Skeletal muscle satellite cell (primary cell): ENCODE data around the gene RPL19. TPM values are rescaled to one million over a fixed set of nuclear protein-coding genes. Genes with fewer than 3 reads are reported as not detected.

Experiments
- H3K27me3 ChIP-seq: 2 replicates; pipeline ENCODE4 v1.7.0; 2013; ENCODE audit warnings: low read length; ENCODE audit not compliant: control insufficient read depth, insufficient read depth
- H3K36me3 ChIP-seq: 2 replicates; pipeline ENCODE4 v1.7.0; 2013; ENCODE audit warnings: mild to moderate bottlenecking, control low read depth, low read length; ENCODE audit not compliant: insufficient read depth
- H3K4me1 ChIP-seq: 2 replicates; pipeline ENCODE4 v1.7.0; 2013; ENCODE audit warnings: low read length; ENCODE audit not compliant: control insufficient read depth, insufficient read depth
- H3K4me2 ChIP-seq: 2 replicates; pipeline ENCODE4 v1.7.0; 2013; ENCODE audit warnings: mild to moderate bottlenecking, low read length
- H3K4me3 ChIP-seq: 2 replicates; pipeline ENCODE4 v1.7.0; 2013; ENCODE audit warnings: low read length
- H3K9ac ChIP-seq: 2 replicates; pipeline ENCODE4 v1.7.0; 2013; ENCODE audit warnings: mild to moderate bottlenecking, low read depth, low read length, moderate library complexity
- H3K9me3 ChIP-seq: replicated peaks from 2 replicates; pipeline ENCODE4 v1.7.0; 2013; ENCODE audit warnings: mild to moderate bottlenecking, control low read depth, low read length
- total RNA-seq: library from RNA; depleted of rRNA; stranded (reverse); fragments of >200 nt; gene quantifications from 2 replicates; pipeline ENCODE4 v1.2.3, GENCODE V29; 2012; rRNA removed

Gene RPL19
- 2,094 and 2,393 TPM in 2 replicates for total RNA-seq

GRCh38 chr17:39200070-39200879, at the start of gene RPL19:
TSS of gene RPL19 (plus strand) at chr17:39200283. CDS start at chr17:39200345, 62 bp downstream.
- Histone ChIP-seq H3K4me1 (peaks cover 30% of the 10 kb centered on the region), H3K4me2 (peak within 1 kb of the TSS; percentile 94), H3K36me3 (peaks cover 47% of the 10 kb centered on the region), H3K9ac (peak within 1 kb of the TSS; percentile 99), H3K4me3 (peak within 1 kb of the TSS; percentile 91), H3K27me3 (no peaks in the 10 kb centered on the region), H3K9me3 (no peaks in the 10 kb centered on the region)

GRCh38 chr17:39150795-39151149, 49.3 kb upstream of the RPL19 start:
- H3K27me3 ChIP-seq, result peaks cover 23% of the 10 kb centered on the region
- H3K4me1 ChIP-seq, result peaks cover 8% of the 10 kb centered on the region
- no peak overlapping the region for H3K4me2 ChIP-seq
- H3K36me3 ChIP-seq, result no peaks in the 10 kb centered on the region
- no peak overlapping the region for H3K4me3 ChIP-seq
- H3K9ac ChIP-seq, result no peak overlapping the region
- no peaks in the 10 kb centered on the region for H3K9me3 ChIP-seq

GRCh38 chr17:39151150-39151942, 48.7 kb upstream of the RPL19 start, which contains the start of gene PLXDC1:
TSS of gene PLXDC1 (minus strand) at chr17:39151637. CDS start at chr17:39151437, 200 bp downstream.
- Histone ChIP-seq H3K9me3 (no peaks in the 10 kb centered on the region), H3K9ac (no peak within 1 kb of the TSS), H3K4me3 (peak within 1 kb of the TSS; percentile 73), H3K4me2 (peak within 1 kb of the TSS; percentile 95), H3K4me1 (peaks cover 8% of the 10 kb centered on the region), H3K27me3 (peaks cover 23% of the 10 kb centered on the region), H3K36me3 (no peaks in the 10 kb centered on the region)

DNA sequence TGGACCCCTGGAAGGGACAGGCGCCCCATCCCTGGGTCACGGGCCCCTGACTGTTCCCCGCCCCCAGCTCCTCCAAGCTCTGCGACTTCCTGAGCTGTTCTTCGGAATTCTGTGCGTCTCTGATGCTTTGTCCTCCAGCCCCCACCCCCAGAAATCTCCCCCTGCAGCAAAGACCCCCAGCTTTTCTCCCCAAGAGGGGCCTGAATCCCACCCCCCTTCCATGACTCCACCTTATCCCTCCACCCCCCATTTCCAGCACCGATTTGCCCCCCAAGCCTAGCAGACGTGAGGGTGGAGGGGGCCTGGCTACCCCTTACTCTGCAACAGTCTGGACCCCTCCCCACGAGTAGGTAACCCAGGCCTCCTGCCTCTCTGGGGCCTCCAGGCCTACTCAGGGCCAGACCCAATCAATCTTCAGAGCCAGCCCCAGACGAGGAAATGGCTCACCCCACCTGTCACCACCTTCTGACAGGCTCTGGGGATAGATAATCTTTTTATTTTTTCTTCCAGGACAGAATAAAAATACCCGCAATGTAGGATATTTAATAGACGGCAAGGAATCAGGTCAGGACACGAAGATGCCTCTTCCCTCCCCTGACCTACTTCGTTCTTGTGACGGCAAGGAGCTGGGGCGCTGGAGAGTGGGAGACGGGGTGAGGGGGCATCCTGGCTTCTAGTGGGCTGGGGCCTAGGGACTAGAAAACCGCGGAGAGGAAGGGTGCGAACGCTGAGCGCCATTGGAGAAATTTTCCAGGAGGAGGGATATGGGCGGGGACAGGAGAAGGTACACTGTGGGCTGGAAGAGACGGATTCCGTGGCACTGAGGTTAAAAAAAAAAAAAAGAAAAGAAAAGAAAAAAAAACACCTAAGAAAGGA, 47.9 kb upstream of the RPL19 start:
- Histone ChIP-seq H3K27me3 (peaks cover 25% of the 10 kb centered on the region), H3K4me1 (peaks cover 8% of the 10 kb centered on the region), H3K9me3 (no peaks in the 10 kb centered on the region), H3K9ac (no peak overlapping the region), H3K36me3 (no peaks in the 10 kb centered on the region), H3K4me2 (peak overlapping the region; percentile 95), H3K4me3 (peak overlapping the region; percentile 73)

GRCh38 chr17:39153599-39154051, 46.5 kb upstream of the RPL19 start:
- peaks cover 8% of the 10 kb centered on the region for H3K4me1 ChIP-seq
- no peaks in the 10 kb centered on the region for H3K9me3 ChIP-seq
- H3K36me3 ChIP-seq, result no peaks in the 10 kb centered on the region
- H3K9ac ChIP-seq, result peak overlapping the region; percentile 73
- H3K4me3 ChIP-seq, result peak overlapping the region; percentile 82
- H3K27me3 ChIP-seq, result peaks cover 25% of the 10 kb centered on the region
- peak overlapping the region; percentile 95 for H3K4me2 ChIP-seq

GRCh38 chr17:39155654-39156053, 44.4 kb upstream of the RPL19 start:
- Histone ChIP-seq H3K36me3 (no peaks in the 10 kb centered on the region), H3K9me3 (no peaks in the 10 kb centered on the region), H3K9ac (no peak overlapping the region), H3K4me3 (no peak overlapping the region), H3K4me2 (no peak overlapping the region), H3K4me1 (peaks cover 8% of the 10 kb centered on the region), H3K27me3 (peaks cover 11% of the 10 kb centered on the region)

DNA sequence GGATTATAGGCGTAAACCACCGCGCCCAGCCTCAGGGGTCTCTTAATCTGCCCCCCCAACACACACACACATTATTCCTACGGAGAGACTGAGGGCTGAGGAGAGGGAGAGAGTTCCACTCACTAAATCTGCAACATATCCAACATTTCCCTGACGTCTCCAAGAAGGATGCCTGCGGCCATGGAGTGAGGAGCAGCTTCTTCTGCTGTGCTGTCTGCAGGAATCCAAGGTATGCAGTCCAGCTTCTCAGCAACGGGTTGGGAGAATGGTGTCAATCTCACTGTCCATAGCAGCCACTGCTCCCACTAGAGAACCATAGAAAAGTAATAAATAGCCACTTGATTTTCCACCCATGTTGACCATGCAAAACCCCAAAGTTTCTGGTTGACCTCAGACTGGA, 43.6 kb upstream of the RPL19 start:
- Histone ChIP-seq H3K27me3 (peaks cover 13% of the 10 kb centered on the region), H3K36me3 (no peaks in the 10 kb centered on the region), H3K9ac (no peak overlapping the region), H3K9me3 (no peaks in the 10 kb centered on the region), H3K4me2 (no peak overlapping the region), H3K4me3 (no peak overlapping the region), H3K4me1 (peaks cover 8% of the 10 kb centered on the region)

- Histone ChIP-seq H3K27me3 (peaks cover 10% of the 10 kb centered on the region), H3K9me3 (no peaks in the 10 kb centered on the region)
Observed at GRCh38 chr17:39158623-39159022, 41.5 kb upstream of the RPL19 start.

GRCh38 chr17:39161962-39162361, 38.1 kb upstream of the RPL19 start:
- no peaks in the 10 kb centered on the region for H3K36me3 ChIP-seq
- no peak overlapping the region for H3K4me2 ChIP-seq
- H3K27me3 ChIP-seq, result peaks cover 29% of the 10 kb centered on the region
- H3K9ac ChIP-seq, result no peak overlapping the region
- H3K4me3 ChIP-seq, result no peak overlapping the region
- H3K4me1 ChIP-seq, result peaks cover 4% of the 10 kb centered on the region
- H3K9me3 ChIP-seq, result no peaks in the 10 kb centered on the region

More at GRCh38 chr17:39158623-39159022, 41.5 kb upstream of the RPL19 start:
- H3K4me2 ChIP-seq, result no peak overlapping the region
- no peak overlapping the region for H3K9ac ChIP-seq
- H3K4me1 ChIP-seq, result no peaks in the 10 kb centered on the region
- no peak overlapping the region for H3K4me3 ChIP-seq
- no peaks in the 10 kb centered on the region for H3K36me3 ChIP-seq

DNA sequence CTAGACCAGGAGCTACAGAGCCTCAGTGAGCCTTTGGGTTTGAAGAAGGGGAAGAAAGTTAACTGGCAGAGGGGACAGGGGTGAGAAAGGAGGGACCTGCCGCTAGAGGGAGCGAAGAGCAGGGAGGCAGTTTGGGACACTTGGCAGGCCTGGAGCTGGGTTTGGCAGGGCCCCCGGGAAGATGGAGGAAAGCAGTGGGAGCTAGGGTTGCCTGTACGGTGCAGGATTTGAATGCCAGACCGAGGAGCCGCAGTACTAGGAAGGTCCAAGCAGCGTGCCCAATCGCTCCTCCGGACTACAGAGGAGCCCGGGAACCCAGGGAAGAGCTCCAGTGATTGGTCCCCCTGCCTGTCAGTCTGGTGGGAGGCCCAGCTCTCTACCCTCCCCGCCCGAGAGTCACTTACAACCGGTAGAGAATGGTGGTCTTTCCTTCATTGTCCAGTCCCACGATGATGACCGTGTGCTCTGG, 35.4 kb upstream of the RPL19 start:
- Histone ChIP-seq H3K4me3 (peak overlapping the region; percentile 69), H3K36me3 (no peaks in the 10 kb centered on the region), H3K9ac (peak overlapping the region; percentile 40), H3K4me1 (peaks cover 4% of the 10 kb centered on the region), H3K27me3 (peaks cover 40% of the 10 kb centered on the region), H3K4me2 (peak overlapping the region; percentile 77), H3K9me3 (no peaks in the 10 kb centered on the region)
